GM21717 (cell line): ENCODE results near the gene FNDC3A.
"Not testable (repeated sequence)": the region's sequence is repeated elsewhere in the genome, so short reads cannot be mapped to it uniquely, and the experiment has no call there.

Experiments used
- ATAC-seq: cut with Tn5 transposase; IDR thresholded peaks from one replicate; pipeline ENCODE4 v1.9.1; 2021; ENCODE audit warnings: mild to moderate bottlenecking, moderate library complexity; ENCODE audit not compliant: unreplicated experiment

FNDC3A gene

GRCh38 chr13:49125964-49126524 lies 150.3 kb downstream of the FNDC3A start:
- no peak for ATAC-seq

DNA sequence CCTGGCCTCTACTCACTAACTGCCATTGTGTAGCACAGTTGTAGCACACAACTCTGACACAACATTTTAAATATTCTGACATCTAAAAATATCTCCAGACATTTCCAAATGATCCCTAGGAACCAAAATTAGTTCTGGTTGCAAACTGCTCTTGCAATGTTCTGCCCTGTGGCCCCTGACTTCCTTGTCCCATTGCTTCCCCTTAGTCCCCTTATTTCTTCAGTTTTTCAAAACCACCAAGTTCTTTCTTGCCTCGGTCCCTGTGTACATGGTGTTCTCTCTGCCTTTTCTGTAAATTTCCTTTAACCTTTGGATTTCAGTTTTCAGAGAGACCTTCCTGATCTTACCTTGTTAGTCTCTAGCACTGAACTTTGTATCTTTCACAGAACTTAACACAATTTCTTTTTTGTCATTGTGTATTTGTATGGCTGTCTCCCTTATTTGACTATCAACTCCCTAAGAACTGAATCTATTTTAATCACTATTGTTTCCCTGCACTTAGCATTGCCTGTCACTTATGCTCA lies 156.8 kb downstream of the FNDC3A start:
- no peak for ATAC-seq

GRCh38 chr13:49134305-49134704 lies 158.6 kb downstream of the FNDC3A start:
- ATAC-seq = no peak

GRCh38 chr13:49137138-49137643 lies 161.5 kb downstream of the FNDC3A start:
- not testable (repeated sequence) for ATAC-seq

GRCh38 chr13:49140910-49141611 lies 165.3 kb downstream of the FNDC3A start:
- no peak for ATAC-seq

DNA sequence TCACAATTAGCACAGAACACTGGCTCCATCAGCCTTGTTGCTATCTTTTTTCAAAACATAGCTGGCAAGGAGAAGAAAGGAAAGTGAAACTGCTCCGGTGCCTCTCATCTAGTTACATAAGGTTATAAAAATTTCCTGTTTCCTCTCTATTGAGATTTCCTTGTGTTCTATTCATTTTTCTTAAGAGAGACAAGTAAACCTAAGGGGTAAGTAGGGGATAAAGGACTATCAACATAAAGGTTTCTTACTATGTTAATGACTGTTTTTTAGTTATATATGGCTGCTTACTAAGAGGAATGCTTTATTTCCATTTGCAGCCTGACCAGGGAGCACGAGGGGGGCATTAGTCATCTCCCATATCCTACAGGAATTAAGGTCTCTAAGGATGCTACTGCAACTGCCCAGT lies 171.2 kb downstream of the FNDC3A start:
- ATAC-seq = no peak

GRCh38 chr13:49148405-49148804 lies 172.7 kb downstream of the FNDC3A start:
- ATAC-seq = no peak

- not testable (repeated sequence) for ATAC-seq
Measured at GRCh38 chr13:49157955-49158584, 182.4 kb downstream of the FNDC3A start.

GRCh38 chr13:49163162-49163561 lies 187.4 kb downstream of the FNDC3A start:
- not testable (repeated sequence) for ATAC-seq

GRCh38 chr13:49164712-49165111 lies 189.0 kb downstream of the FNDC3A start:
- no peak for ATAC-seq

DNA sequence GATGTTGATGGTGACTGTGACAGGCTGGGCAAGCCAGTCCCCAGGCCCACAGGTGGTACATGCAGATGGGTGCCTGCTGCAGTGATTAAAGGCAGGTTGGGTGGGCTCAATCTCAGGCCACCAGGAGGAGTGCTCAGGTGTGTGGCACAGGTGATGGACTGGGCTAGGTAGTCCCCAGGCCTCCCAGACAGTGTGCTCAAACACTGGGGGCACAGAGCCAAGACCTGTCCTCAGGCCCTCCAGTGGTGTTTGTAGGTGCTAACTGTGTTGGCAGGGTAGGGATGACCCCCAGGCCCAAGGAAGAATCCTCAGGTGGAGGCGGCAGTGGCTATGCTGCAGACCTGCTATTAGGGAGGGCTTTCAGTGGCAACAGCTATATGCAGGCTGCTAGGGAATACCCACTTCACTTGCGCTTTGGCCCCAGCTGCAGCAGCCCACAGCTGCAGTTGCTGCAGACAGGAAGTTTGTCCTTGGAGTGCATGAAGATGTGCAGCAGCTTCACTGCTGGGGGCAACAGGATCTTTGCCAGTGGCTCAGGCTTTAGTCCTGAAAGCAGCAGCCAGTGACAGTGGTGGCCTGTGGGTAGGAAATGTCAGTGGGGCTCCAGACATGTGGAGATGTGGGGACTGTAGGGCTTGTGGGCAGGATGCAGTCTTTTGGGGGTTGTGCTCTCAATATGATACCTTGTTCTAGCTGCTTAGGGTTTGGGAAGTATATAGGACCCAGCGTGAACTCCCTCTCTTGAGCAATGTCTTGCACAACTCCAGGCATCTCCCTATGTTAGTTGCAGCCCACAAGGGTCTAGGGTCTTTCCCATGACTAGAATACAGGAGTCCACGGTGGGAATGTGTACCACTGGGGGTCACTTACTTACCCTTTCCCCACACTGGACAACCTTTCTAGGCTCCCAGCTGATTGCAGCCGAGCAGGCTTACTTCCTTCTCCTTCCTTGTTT lies 190.4 kb downstream of the FNDC3A start:
- ATAC-seq = no peak

GRCh38 chr13:49171359-49171758 lies 195.6 kb downstream of the FNDC3A start:
- ATAC-seq = no peak

GRCh38 chr13:49183672-49184325 lies 208.1 kb downstream of the FNDC3A start:
- ATAC-seq = no peak

GRCh38 chr13:49184621-49185020 lies 208.9 kb downstream of the FNDC3A start:
- no peak for ATAC-seq

DNA sequence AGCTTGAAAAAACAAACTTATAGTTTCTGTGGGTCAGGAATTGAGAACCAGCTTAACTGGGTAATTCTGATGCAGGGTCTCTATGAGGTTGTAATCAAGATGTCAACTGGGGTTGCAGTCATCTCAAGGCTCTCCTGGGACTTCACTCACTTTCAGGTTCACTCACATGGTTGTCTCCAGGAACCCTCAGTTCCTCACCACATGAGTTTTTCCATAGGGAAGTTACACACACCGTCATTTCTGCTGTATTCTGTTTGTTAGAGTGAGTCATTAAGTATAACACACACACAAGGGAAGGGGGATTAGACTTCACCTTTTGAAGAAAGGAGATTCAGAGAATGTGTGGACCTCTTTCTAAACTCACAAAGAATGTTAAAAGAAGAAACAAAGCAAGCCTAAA lies 209.6 kb downstream of the FNDC3A start:
- peak; percentile 55 for ATAC-seq

DNA sequence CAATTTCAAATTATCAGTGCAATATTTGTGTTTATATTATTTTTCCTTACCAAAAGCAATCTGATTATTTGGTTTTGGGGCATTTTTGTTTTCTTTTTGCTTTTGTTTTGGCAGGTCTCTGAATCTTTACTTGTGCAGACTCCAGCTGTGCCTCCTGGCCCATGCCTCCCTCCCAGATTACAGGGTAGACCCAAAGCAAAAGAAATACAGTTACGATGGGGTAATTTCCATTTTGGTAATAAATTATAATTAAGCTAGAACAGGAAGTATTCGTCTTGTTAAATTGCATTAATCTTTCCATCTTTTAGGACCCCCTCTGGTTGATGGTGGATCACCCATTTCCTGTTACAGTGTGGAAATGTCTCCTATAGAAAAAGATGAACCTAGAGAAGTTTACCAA lies 215.2 kb downstream of the FNDC3A start:
- ATAC-seq = no peak

- no peak for ATAC-seq
Measured at GRCh38 chr13:49206641-49207040, 230.9 kb downstream of the FNDC3A start.

GRCh38 chr13:49208619-49209018 lies 232.9 kb downstream of the FNDC3A start:
- ATAC-seq = no peak

GRCh38 chr13:49210114-49210513 lies 234.4 kb downstream of the FNDC3A start:
- no peak for ATAC-seq

- ATAC-seq = no peak
Measured at GRCh38 chr13:49210669-49211068, 235.0 kb downstream of the FNDC3A start.
